Tibial nerve (tissue), 3 donors: ENCODE results near the gene ST6GALNAC1.

Experiments used
- CTCF ChIP-seq, 5 experiments: fragments of 200-600 bp in 3 of 5; fragments of 450-650 bp in 2 of 5; sonication (generic) in 3 of 5; IDR thresholded peaks; one replicate each; pipeline ENCODE4 v1.5.1; 2016 to 2019; ENCODE audit warnings: antibody characterized with exemption in 5 of 5, mild to moderate bottlenecking in 3 of 5, moderate library complexity in 2 of 5
- POLR2A ChIP-seq, 2 donors: fragments of 450-650 bp; IDR thresholded peaks; one replicate each; pipeline ENCODE4 v1.6.1; 2017; ENCODE audit warnings: antibody characterized with exemption in 2 of 2, mild to moderate bottlenecking in 2 of 2, moderate library complexity in 2 of 2

GRCh38 chr17:76611758-76612157 lies 31.8 kb downstream of the ST6GALNAC1 start:
- TF ChIP-seq POLR2A (IDR thresholded peaks at IDR 0.05) (no peak), CTCF (IDR thresholded peaks at IDR 0.05) (no peak)
